Measurements from ENCODE around the gene COL18A1. TPM values are rescaled to one million over a fixed set of nuclear protein-coding genes. Genes with fewer than 3 reads are reported as not detected.

The COL18A1 gene
- total RNA-seq, 1 experiment from 2014 or later: 72.9 TPM

DNA sequence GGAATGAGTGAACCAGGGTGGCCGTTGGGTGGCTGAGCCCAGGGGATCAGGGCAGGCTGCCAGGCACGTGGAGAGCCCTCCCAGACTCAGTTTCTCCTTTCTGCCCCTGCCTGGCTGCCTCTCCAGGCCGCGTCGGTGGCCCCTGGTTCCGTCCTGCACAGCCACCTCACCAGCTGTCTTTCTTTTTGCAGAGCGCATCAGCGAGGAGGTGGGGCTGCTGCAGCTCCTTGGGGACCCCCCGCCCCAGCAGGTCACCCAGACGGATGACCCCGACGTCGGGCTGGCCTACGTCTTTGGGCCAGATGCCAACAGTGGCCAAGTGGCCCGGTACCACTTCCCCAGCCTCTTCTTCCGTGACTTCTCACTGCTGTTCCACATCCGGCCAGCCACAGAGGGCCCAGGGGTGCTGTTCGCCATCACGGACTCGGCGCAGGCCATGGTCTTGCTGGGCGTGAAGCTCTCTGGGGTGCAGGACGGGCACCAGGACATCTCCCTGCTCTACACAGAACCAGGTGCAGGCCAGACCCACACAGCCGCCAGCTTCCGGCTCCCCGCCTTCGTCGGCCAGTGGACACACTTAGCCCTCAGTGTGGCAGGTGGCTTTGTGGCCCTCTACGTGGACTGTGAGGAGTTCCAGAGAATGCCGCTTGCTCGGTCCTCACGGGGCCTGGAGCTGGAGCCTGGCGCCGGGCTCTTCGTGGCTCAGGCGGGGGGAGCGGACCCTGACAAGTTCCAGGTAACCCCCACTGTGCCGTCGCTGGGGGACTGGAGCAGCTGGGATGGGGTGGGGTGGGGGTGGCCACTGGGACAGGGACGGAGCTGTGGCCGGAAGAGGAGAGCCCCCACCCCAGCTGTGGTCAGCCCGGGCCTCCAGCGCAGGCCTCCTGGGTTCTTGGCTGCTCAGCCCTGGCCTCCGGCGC lies 63.3 kb downstream of the COL18A1 start:
- DNase-seq (ENCODE audit: low spot score): no peak

DNA sequence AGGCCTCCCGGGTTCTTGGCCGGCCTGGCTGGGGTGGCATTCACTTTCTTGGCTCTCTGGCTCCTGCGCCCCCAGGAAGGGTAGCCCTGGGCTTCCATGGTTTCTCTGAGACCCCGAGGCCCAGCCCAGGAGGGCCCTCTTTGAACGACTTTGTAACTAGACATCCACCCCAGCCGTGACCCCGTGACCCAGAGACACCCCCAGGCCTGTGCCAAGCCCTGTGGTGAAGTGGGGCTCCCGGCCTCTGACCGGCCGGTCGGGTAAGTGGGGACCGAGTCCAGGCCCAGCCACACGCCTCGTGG lies 64.0 kb downstream of the COL18A1 start:
- DNase-seq (ENCODE audit: low spot score): no peak

DNA sequence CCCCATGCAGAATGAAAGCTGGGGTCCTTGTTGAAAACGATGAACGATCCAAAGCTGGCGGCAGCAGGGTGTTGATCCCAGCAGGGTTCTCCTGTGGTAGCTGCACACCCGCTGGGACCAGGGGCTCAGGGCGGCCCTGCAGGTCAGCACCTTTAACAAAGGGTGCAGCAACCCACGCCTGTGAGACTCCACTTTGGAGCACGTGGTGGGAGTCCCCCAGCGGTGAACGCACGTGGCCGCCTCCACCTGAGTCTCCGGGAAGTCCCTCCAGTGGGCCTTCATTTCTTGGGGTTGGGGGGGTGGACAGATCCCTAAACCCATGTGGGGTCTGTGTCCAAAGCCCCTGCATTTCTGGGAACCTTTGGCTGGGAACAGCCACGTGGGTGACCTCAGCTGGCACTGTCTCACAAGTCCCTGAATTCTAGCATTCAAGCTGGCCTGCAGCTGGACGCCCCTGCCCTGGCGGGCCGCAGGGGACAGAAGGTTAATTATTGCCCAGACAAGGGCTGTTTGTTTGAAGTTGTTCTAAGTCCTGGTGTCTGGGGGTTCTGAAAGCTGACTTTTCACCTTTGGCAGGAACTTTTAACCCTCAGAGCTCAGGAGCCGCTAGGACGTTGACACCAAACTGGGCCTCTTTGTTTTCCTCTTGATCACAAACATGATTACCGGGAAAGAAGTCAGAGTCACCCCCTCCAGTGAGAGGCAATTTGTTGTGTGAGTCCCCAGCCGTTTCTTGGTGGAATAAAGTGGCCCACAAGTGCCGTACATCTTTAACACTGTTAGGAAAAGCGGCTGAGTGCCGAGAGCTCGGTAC lies 64.5 kb downstream of the COL18A1 start:
- DNase-seq (ENCODE audit: low spot score): peak; percentile 28

GRCh38 chr21:45470087-45470515 lies 65.1 kb downstream of the COL18A1 start:
- DNase-seq (ENCODE audit: low spot score): peak; percentile 76

DNA sequence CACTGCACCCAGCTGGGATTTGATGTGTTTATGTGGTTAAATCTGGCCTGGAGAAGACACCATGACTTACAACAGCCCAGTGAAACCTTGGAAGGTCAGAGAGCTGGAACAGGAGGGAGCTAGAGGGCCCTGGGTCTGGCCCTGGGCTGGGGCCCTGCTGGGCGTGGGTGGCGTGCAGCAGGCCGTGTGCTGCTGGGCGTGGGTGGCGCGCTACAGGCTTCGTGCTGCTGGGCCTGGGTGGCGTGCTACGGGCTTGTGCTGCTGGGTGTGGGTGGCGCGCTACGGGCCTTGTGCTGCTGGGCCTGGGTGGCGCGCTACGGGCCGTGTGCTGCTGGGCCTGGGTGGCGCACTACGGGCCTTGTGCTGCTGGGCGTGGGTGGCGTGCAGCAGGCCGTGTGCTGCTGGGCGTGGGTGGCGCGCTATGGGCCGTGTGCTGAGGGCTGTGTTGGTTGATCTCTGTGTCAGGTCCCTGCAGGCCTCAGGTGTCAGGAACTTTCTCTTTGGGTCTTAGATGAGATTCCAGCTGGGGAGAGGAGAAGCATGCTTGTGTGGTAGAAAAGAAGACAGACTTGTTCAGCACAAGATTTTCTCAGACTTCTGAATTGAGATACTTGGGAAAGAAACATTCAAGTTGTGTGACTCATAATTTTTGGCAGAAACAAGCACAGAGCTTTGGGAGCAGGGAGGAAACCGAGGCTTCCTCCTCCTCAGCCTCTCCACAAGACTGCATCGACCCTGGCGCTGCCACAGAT lies 66.0 kb downstream of the COL18A1 start:
- peak; percentile 88 for DNase-seq (ENCODE audit: low spot score)

DNA sequence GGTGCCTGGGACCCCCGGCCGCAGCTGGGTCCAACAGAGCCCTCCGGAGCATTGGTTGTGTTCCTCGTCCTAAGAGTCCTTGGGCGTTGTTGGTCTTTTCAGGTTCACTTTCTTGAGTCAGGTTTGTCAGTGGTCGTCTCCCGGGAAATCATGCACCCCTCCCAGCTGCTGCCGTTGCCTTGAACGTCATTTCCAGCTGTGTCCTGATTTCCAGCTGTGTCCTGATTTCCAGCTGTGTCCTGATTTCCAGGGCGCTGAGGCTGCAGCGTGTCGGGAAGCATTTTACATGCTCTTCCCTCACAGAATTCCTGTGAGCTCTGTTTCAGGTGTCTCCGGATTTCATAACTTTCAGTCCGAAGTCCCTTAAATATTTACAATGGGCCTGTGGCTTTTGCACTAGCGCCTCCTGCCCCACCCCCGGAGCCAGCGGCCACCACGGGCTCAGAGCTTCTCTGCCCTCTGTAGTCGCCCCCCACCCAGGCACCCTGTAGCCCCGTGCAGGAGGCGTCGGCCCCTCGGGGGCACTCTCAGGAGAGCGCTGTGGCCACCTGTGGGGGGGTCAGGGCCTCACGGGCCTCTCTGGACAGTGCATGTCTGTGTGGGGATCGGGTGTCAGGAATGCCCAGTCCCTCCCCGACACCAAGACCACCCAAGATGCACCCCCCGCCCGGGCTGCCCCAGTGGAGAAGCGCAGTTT lies 66.7 kb downstream of the COL18A1 start:
- no peak for DNase-seq (ENCODE audit: low spot score)

- DNase-seq (ENCODE audit: low spot score): no peak
These were observed 67.7 kb downstream of the COL18A1 start for GRCh38 chr21:45472445-45473365.

GRCh38 chr21:45473496-45474322 lies 68.7 kb downstream of the COL18A1 start:
- no peak for DNase-seq (ENCODE audit: low spot score)

GRCh38 chr21:45474323-45474950 lies 69.5 kb downstream of the COL18A1 start:
- DNase-seq (ENCODE audit: low spot score): no peak

GRCh38 chr21:45475004-45475685 lies 70.2 kb downstream of the COL18A1 start:
- DNase-seq (ENCODE audit: low spot score): no peak

DNA sequence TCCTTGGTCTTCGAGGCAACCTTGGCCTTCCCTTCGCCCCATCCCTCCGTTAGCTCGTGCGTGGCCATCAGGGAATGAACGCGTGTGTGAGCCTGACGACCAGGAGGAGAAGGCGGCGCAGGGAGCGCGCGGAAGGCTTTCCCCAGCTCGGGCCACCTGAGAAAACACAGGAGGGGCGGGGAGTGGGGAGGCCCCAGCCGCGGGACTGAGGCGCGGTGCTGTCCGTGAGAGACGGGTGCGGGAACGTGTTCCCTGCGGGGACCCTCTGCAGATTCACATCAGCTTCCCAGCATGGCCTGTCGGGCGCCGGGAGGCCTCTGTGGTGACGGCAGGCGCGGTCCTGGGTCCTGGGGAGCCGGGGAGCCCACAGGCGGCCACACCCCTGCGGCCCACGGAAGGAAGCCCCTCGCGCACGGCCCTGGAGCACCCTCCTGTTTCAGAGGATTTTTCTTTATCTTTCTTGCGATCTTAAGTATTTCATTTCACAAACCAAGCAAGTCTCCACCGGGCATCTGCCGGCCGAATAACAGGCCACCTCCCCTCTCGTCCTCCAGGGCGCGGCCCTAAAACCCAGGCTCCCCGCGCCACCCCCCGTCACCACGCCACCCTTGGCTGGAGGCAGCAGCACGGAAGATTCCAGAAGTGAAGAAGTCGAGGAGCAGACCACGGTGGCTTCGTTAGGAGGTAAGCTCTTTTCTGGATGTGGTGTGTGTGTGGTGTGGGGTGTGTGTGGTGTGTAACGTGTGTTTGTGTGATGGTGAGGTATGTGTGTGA lies 71.0 kb downstream of the COL18A1 start:
- DNase-seq (ENCODE audit: low spot score): no peak

GRCh38 chr21:45476582-45476981 lies 71.6 kb downstream of the COL18A1 start:
- DNase-seq (ENCODE audit: low spot score): no peak

DNA sequence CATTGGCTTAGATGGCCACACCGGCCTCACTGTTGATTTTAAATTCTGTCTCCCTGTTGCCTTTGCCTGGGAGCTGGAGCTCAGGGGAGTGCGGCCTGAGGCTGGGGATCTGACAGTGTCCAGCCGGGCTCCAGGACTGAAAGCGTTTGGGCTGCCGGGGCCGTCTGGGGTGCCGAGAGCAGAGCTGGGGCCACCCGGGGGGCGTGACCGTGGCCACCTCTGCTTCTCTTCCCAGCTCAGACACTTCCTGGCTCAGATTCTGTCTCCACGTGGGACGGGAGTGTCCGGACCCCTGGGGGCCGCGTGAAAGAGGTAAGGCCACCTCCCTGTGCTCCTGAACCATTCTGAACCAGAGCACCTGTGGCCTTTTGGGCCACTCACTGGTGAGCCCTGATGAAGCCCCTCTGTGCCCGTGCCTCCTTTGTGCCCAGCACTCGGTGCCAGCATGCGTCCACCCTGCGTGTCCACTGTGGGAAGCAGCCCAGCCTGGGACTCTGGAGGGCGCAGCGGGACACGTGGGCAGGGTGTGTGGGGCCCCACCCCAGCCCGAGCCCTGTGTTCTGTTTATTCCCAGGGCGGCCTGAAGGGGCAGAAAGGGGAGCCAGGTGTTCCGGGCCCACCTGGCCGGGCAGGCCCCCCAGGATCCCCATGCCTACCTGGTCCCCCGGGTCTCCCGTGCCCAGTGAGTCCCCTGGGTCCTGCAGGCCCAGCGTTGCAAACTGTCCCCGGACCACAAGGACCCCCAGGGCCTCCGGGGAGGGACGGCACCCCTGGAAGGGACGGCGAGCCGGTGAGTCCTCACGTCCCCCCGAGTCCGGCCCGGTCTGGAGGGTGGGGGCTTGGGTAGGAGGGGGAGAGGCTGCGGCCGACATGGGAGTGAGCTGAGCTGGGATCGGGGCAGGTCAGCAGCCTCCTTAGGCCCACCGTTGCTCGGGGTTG lies 72.5 kb downstream of the COL18A1 start:
- no peak for DNase-seq (ENCODE audit: low spot score)

DNA sequence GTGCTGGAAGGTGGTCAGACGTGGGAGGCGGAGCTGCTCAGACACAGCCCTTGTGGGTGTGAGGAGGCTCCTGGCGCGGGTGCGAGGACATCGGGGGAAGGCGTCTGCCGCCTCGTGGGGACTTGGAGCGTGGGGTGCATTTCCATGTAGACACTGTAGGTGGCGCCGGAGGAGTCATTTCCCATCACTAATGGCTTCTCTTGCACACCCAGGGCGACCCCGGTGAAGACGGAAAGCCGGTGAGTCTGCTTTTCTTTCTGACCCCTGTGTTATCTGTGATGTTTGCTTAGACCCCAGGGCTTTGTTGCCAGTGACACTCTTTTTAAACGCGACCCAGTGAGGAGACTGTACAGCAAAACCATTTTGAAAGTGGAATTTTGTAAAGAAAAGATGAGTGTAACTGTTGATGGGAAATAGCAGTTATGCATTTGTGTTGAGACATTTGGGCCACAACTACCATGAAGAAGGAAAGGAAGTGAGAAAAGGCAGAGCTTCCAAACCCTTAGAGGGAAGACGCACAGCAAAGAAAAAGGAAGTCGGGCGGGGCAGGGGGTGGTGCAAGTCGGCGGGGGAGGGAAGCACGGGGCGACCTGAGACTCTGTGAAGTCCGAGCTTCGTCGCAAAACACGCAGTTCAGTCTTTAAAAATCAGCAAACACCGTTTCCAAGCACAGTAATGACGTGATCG lies 73.3 kb downstream of the COL18A1 start:
- peak; percentile 35 for DNase-seq (ENCODE audit: low spot score)

GRCh38 chr21:45478816-45479669 lies 74.1 kb downstream of the COL18A1 start:
- DNase-seq (ENCODE audit: low spot score): no peak

All from A172 (cell line).